ENCODE results near the gene POLD3.

Gene POLD3, protein sequence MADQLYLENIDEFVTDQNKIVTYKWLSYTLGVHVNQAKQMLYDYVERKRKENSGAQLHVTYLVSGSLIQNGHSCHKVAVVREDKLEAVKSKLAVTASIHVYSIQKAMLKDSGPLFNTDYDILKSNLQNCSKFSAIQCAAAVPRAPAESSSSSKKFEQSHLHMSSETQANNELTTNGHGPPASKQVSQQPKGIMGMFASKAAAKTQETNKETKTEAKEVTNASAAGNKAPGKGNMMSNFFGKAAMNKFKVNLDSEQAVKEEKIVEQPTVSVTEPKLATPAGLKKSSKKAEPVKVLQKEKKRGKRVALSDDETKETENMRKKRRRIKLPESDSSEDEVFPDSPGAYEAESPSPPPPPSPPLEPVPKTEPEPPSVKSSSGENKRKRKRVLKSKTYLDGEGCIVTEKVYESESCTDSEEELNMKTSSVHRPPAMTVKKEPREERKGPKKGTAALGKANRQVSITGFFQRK

DNA sequence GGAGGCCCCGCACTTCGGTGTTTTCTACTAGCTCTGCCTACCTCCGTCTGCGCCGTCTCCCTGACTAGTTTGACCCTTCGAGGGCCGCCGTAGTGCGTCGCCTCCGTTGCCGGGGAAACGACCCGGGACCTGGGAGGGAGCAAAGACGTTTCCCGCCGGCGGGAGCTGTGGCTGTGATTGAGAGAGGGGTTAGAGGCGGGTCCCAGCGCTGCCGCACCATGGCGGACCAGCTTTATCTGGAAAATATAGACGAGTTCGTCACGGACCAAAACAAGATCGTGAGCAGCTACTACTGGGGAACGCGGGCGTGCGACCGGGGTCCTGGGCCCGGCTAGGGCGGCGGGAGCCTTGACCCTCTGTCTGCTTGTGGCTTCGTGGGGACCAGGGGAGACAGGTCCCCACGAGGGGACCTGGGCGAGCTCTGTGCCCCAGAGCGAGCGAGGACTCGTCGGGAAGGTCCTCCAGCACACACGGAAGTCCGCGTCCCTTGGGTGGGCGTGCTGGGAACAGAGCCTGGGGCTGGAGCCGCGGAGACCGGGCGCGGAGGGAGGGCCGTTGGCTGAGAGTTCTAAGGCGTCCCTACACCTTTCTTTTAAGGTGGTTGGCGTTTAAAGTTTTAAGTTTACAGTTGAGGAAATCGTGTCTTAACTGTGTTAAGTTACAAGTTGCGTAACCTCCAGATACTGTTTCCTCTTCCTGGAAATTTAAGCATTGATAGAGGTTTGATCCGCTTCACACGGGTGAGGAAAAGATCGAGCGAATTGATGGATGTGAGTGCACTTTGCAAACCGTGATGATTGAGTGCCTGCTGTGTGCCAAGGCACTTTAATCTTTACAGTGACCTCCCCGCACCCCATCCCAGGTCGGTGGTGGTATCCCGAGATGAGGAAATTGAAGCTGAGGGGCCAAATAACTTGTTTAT lies at the start of gene POLD3:
Gene POLD3 (plus strand): TSS at position 142 of the 922 bp plus-strand sequence. CDS start 77 bp downstream, at position 219.
- peak; percentile 95 for DNase-seq (ENCODE audit: low spot score)

DNA sequence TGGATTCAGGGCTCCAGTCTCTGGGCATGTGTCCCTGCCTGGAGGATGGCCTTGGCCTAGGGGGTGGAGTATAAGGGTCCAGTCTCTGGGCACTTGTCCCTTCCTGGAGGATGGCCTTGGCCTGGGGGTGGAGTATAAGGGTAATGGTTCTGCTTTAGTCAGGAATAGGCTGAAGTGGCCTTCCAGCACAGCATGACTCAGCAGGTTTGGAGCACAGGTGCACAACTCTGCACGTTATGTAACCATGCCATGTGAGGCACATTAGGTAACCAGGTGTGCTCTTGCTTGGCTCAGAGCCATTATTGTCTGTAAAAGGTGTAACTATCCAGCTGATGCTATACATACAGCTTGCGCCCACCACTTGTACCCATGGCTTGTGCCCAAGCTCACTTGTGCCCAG lies 48.4 kb upstream of the POLD3 start:
- DNase-seq (ENCODE audit: low spot score): no peak

DNA sequence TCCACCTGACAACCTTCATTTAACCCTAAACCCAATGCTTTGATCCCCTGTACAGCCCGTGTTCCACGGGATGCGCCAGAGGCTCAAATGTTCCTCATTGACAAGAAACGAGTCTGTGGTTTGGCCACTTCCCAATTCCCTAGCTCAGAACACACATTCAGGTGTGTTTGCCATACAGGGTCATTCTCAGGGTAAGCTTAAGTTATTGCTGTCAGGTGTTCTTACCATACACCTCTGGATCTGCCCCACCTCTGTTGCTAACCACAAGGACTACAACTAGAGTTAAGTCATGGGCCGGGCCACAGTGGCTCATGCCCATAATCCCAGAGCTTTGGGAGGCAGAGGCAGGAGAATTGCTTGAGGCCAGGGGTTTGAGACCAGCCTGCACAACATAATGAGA lies 45.6 kb upstream of the POLD3 start:
- DNase-seq (ENCODE audit: low spot score): no peak

DNA sequence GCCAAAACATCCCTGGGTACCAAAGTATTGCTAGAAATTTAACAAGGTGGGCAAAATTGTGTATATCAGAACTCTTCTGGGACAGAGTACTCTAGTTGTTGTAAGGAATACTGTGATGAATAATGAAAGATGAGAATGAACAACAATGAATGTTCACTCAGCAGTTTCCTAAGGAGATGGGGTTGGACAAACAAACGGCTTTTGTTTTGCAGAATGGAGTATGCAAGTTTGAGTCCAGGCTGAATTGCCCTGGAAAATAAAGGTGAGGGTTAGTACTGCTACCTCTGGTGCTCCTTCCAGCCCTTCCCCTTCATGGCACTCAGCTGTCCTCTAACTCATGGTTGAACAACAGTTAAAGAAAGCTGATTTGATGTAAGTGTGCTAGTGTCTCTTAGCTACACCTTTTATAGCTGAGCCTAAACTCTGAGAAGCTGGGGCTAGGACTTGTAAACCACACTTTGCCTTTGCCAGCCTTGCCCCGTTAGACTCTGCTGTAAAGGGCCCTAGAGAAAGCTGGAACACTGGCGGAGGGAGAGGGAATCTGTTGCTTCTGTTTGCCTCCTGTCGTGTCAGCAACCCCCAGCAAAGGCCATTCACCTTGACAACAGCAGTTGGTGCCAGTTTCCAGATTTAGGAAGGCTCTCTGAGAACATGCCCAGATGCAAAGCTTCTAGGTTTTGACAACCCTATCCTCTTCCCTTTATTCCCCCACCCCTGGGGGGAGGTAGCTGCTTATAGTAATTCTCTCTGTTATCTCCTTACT lies 41.2 kb upstream of the POLD3 start:
- DNase-seq (ENCODE audit: low spot score): no peak

DNA sequence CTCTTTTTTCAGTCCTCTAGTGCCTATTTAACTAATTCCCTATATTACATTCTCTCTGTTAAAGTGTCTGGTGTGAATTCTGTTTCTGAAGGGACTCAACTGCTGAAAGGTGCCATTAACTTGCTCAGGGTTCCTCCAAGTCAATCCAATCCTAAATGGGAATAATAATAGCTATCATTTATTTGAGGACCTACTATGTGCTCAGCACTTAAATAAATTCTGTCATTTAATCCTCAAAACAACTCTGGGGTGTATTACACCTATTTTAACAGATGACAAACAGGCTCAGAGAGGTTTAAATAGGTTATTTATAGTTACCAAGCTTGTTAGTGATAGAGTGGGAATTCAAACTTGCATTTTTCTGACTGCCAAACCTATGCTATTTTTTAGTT lies 40.6 kb upstream of the POLD3 start:
- DNase-seq (ENCODE audit: low spot score): no peak

DNA sequence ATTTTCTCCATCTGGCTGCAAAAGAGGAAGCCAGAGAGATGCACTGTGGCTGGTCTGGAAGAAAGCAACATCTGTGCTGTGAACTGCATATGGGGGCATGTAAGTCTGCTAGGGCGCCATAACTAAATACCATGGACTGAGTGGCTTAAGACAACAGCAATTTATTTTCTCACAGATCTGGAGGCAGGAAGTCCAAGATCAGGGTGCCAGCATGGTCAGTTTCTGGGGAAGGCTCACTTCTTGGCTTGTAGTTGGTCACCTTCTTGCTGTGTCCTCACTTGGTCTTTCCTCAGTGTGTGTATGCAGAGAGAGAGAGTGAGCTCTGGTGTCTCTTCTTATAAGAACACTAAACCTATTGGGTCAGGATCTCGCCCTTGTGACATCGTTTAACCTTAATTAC lies 34.9 kb upstream of the POLD3 start:
- no peak for DNase-seq (ENCODE audit: low spot score)

DNA sequence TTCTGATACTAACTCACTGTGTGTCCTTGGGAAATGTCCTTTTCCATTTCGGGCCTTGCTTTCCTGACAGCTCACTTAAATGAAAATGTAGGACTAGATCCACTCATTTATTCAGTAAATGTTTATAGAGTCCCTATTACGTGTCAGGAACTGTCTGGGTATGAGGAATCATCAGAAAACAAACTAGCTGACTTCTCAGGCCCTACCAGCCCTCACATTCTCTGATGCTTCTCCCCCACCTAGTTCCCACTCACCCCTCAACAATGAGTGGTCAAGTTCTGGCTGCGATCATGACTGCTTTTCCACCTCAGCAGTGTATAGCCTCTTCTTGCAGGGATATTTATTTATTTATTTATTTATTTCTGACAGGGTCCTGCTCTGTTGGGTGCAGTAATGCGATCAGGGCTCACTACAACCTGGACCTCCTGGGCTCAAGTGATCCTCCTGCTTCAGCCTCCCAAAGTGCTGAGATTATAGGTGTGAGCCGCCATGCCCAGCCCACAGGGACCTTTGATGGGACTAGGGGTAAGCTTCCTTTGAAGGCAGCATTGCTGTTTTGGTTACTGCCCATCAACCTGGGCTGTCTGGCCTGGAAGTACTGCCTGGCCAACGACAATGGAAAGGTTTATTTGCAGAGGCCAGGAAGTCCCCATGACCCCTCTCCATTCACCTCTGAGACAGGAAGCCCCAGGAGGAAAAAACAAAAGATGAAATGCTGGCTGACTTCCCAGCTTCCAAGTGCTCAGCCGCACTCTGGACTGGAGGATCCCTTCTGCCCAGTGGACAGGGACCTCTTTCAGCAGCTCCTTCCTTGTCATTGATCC lies 33.1 kb upstream of the POLD3 start:
- DNase-seq (ENCODE audit: low spot score): no peak

DNA sequence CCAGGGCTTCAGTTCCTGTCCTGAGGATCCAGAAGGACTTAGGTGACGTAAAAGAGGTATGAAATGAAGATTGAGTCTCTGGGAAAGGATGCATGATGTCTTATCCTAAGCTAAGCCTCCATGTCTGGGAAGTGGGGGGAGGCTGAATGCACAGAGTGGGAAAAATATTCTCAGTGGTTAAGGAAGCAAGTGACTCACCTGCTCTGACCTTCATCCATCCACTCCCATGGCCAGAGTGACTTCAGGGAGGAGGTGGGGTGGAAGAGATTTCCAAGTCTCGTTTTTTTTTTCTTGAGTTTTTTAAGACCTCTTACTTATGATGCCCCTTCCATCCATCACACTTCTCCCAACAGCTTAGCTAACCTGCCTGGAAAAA lies 32.5 kb upstream of the POLD3 start:
- no peak for DNase-seq (ENCODE audit: low spot score)

DNA sequence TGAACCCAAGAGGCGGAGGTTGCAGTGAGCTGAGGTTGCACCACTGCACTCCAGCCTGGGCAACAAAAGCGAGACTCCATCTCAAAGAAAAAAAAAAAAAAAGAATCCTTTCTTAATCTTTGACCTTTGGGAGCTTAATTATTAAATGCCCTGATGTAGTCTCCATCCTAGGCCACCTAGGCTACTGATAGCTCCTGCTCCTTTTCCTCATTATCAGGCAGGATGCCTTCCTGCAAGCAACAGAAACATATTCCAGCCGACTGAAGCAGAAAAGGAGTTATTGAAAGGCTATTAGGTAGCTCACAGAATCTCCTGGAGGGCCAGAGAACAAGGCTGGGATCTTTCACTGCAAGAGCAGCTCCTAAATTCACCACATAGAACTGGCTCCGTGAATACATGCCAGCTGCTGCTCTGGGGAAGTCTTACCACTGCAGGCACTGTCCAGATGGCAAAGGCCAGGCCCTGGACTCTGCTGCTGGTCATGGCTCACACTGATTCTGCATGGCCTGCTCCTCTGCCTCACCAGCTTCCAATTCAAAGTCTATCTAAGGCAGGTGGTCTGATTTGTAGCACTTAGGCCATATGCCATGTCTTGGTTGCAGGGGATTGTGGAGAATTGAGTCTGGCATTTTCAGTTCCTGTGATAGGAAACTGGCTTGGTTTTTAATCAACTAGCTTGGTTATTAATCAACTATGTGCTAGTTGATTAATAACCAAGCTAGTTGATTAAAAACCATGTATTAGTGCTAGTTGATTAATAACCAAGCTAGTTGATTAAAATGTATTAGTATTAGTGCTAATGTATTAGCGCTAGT lies 26.0 kb upstream of the POLD3 start:
- DNase-seq (ENCODE audit: low spot score): no peak

DNA sequence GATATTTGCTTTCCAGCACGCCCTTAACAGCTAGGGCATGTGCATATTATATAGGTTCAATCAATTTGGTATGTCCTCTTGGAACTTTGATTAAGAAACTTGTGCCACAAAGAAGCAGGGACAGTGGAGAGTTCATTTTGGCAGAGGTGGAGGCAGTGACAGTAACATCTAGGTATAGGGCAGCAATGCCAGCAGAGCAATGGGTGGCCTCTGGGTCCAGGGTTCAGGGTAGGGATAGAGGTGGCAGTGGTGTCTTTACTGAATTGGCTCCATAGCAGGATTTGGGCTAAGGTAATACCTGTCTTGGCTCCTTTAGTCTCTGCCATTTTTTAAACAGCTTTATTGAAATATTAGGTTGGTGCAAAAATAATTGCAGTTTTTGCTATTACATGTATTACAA lies 24.4 kb upstream of the POLD3 start:
- no peak for DNase-seq (ENCODE audit: low spot score)

DNA sequence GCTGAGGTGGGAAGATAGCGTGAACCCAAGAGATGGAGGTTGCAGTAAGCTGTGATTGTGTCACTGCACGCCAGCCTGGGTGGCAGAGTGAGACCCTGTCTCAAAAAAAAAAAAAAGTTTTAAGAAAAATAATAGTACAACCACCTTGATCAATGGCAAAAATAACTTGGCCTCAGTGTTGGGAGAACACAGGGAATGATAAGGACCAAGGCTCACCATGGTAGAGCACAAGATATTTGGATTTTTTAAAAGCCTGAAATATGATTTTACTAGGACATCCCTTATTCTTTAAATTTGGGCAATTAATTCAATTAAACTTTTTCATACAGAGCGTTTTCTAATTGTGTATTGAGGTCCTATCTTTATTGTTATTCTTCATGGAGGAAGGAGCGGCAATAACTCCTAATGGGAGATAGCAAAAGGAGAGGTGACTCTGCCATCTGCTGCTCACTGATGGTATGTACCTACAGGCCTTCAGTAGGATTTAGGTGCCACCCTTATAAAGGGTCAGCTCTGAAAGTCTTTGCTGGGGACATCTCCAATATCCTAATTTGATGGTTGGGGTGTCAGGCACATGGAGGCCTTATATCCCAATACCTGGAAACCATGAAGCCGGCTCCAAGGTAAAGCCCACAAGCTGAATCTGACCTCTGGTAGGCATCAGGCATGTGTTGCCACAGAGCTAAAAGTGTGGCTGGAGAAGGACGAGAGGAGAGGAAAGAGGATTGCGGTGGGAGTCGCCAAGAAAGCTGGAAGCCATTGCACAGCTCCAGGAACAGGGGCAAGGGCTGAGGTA lies 21.9 kb upstream of the POLD3 start:
- peak; percentile 52 for DNase-seq (ENCODE audit: low spot score)

DNA sequence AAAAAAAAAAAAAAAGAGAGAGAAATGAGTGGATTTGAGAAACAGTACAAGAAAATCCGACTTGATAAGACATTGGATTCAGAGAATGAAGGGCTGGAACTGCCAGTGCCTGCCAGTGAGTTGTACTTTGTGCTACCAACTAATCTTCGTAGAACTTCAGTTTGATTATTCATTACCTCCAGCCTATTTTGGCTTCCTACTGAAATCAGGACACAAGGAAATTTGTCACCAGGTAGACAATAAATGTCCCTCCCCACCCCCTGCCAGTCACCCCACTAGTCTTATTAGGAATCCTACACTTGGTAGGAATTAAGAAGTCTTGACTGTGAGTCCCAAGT lies 21.4 kb upstream of the POLD3 start:
- DNase-seq (ENCODE audit: low spot score): no peak

DNA sequence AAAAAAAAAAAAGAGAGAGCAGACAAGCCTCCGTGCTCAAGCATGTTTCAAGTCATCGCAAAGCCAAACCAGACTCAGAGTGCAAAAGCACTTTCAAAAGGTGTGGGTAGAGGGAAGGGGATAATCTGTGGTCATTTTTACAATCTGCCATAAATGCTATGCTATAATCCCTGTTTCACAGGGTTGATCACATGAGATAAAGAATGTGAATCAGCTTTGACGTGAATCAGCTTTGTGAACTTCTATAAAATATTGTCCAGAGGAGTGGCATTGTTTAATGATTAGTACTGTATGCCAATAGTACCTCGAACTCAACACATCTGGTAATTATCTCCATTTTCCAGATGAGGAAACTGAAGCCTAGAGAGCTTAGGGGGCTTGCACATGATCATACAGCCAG lies 20.0 kb upstream of the POLD3 start:
- DNase-seq (ENCODE audit: low spot score): no peak

DNA sequence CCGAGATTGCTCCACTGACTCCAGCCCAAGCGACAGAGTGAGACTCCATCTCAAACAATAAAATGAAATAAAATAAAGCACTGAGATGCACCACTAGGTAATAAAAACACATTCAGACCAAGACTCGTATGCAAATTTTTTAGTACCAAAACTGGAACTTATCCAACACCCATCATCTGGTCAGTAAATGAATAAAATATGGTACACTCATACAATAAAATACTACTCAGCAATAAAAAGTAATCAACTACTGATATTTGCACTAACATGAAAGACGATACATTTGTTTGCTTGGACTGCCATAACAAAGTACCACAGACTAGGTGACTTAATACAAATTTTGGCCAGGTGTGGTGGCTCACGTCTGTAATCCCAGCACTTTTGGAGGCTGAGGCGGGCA lies 17.8 kb upstream of the POLD3 start:
- DNase-seq (ENCODE audit: low spot score): no peak

DNA sequence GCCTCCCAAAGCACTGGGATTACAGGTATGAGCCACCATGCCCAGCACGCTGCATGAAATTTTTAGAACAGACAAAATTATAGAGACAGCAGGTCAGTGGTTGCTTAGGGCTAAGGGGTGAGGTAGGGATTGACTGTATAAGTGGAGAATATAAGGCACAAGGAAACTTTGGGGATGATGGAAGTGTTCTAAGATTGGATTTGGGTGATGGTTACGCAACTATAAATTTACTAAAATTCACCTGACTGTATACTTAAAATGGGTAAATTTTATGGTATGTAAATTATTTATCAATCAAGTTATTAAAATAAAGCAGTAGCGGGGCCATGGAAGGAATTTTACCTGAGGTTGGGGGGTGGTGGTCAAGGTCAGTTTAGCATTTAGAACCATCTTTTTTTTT lies 16.4 kb upstream of the POLD3 start:
- DNase-seq (ENCODE audit: low spot score): no peak

DNA sequence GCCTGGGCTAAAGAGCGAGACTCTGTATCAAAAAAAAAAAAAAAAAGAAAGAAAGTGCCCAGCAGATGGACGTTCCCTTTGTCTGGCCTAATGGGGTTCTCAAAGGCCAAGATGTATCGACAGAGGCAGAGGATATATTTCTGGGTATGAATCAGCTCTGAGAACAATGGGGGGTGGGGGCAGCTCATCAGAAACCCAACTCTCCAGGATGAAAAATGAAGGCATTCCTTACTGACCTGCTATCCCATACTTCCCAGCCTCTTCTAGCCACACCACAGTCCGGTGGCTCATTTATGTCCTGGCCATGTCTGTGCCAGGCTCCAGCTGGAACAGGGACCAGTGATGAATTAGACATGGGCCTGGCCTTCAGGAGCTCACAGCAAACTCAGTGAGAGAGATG lies 15.2 kb upstream of the POLD3 start:
- DNase-seq (ENCODE audit: low spot score): no peak

DNA sequence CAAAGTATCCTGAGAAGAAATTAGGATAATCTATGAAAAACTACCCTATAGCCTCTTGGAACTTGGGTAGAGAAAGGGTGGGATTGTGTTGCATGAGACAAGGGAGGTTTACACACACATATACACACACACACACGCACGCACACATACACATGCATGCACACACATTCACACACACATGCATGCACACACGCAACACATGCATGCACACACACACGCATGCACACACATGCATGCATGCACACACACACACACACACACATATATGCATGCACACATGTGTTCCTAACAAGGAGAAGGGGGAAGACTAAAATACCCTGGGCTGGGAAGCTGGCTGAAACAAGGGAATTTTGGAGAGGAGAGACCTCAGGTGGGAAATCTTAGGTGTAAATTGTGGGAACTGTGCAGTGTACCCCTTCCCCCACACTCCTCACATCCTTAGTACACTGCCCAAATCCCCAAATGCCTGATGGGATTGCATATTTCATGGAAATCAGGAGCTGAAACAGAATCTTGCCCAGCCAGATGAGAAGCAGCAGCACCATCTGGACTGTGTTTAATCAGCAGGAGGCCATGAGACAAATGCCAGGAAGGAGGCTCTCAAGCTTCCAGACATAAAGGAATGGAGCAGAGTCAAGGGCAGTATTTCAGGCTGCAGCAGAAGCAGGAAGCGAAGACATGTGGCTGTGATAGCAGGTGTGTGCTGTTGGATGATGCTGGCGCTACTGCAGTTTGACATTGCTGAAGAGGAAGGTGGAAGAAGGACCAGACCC lies 14.6 kb upstream of the POLD3 start:
- no peak for DNase-seq (ENCODE audit: low spot score)

DNA sequence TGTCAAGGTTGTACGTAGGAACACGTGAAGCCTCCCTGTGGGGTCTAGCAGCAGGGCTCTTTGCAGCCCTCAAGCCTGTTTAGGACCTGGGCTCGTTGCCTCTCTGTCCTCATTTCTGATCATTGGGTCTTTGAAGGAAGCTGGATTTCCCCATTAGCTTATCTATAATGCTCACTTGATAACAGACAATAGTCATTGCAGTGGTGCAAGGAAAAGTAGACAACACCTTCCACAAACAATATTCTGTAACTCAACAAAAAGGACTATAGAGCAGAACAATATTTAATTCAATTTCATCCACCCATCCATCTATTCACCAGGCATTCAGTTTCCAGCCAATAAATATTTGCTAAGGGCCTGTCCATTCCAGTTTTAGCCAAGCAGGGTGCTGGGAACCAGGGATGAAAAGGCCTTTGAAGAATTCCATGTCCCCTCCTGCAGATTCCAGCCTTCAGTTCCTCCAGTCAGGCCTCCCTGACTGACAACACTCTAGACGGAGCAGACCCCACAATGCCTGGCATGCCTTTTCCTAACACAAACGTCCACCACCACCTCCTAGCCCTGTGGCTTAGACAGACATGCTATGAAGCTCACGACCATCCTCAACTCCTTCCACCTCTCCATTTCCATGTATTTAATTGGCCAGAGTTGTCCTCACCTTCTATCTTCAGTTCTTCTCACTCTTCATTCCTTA lies 12.7 kb upstream of the POLD3 start:
- no peak for DNase-seq (ENCODE audit: low spot score)

All from Ammon's horn (tissue), 1 donor.